ENCODE measurements around the gene KCNN2. TPM values are rescaled to one million over a fixed set of nuclear protein-coding genes. Genes with fewer than 3 reads are reported as not detected.

KCNN2 gene
- total RNA-seq, 1 experiment from 2014 or later = 0.17 TPM

GRCh38 chr5:114319821-114320220 is 42.0 kb upstream of the KCNN2 start:
- H3K4me1 ChIP-seq (ENCODE audit: insufficient read depth, low read length, poor library complexity, severe bottlenecking) = no peaks in the 10 kb centered on the region
- H3K9me3 ChIP-seq (ENCODE audit: low read depth, low read length, poor library complexity, severe bottlenecking) = no peaks in the 10 kb centered on the region
- BruUV-seq (replicated peaks) = no TSS peak
- CTCF ChIA-PET = no interaction called here
- H3K4me3 ChIP-seq (ENCODE audit: low read depth, low read length, poor library complexity, severe bottlenecking) = no peak overlapping the region
- H3K27ac ChIP-seq (ENCODE audit: low read depth, low read length, poor library complexity, severe bottlenecking) = no peak overlapping the region
- no peaks in the 10 kb centered on the region for H3K36me3 ChIP-seq (ENCODE audit: insufficient read depth, low read length, poor library complexity, severe bottlenecking)
- DNase-seq (ENCODE audit: low spot score) = no peak
- TF ChIP-seq EZH2 (IDR thresholded peaks at IDR 0.05; ENCODE audit: borderline replicate concordance, low read depth, low read length, poor library complexity, severe bottlenecking) (no peak), CTCF (conservative IDR thresholded peaks at IDR 0.05; ENCODE audit: low read depth, low read length) (no peak)
- intact Hi-C loops (cut with micrococcal nuclease; ENCODE audit: unreplicated experiment) = no loop called here
- POLR2A ChIA-PET (ENCODE audit: low non-redundant PET) = no interaction called here
- peaks cover 7% of the 10 kb centered on the region for H3K27me3 ChIP-seq (replicated peaks; ENCODE audit: insufficient read depth, low read depth, low read length, poor library complexity)

- ChIA-PET POLR2A (ENCODE audit: low non-redundant PET) (no interaction called here), CTCF (no interaction called here)
- Histone ChIP-seq H3K4me3 (ENCODE audit: low read depth, low read length, poor library complexity, severe bottlenecking) (no peak overlapping the region), H3K36me3 (ENCODE audit: insufficient read depth, low read length, poor library complexity, severe bottlenecking) (no peaks in the 10 kb centered on the region), H3K27ac (ENCODE audit: low read depth, low read length, poor library complexity, severe bottlenecking) (no peak overlapping the region), H3K9me3 (ENCODE audit: low read depth, low read length, poor library complexity, severe bottlenecking) (no peaks in the 10 kb centered on the region), H3K27me3 (replicated peaks; ENCODE audit: insufficient read depth, low read depth, low read length, poor library complexity) (peaks cover 7% of the 10 kb centered on the region), H3K4me1 (ENCODE audit: insufficient read depth, low read length, poor library complexity, severe bottlenecking) (no peaks in the 10 kb centered on the region)
- BruUV-seq (replicated peaks) = no TSS peak
- intact Hi-C loops (cut with micrococcal nuclease; ENCODE audit: unreplicated experiment) = no loop called here
- TF ChIP-seq EZH2 (IDR thresholded peaks at IDR 0.05; ENCODE audit: borderline replicate concordance, low read depth, low read length, poor library complexity, severe bottlenecking) = no peak
- TF ChIP-seq CTCF (conservative IDR thresholded peaks at IDR 0.05; ENCODE audit: low read depth, low read length) = no peak
- DNase-seq (ENCODE audit: low spot score) = no peak
These were observed 37.6 kb upstream of the KCNN2 start for GRCh38 chr5:114324282-114324681.

- no peak for TF ChIP-seq CTCF (conservative IDR thresholded peaks at IDR 0.05; ENCODE audit: low read depth, low read length)
- no peak for TF ChIP-seq EZH2 (IDR thresholded peaks at IDR 0.05; ENCODE audit: borderline replicate concordance, low read depth, low read length, poor library complexity, severe bottlenecking)
- ChIA-PET POLR2A (ENCODE audit: low non-redundant PET) (no interaction called here), CTCF (no interaction called here)
- Histone ChIP-seq H3K27ac (ENCODE audit: low read depth, low read length, poor library complexity, severe bottlenecking) (no peak overlapping the region), H3K4me1 (ENCODE audit: insufficient read depth, low read length, poor library complexity, severe bottlenecking) (no peaks in the 10 kb centered on the region), H3K27me3 (replicated peaks; ENCODE audit: insufficient read depth, low read depth, low read length, poor library complexity) (peaks cover 7% of the 10 kb centered on the region), H3K4me3 (ENCODE audit: low read depth, low read length, poor library complexity, severe bottlenecking) (no peak overlapping the region), H3K9me3 (ENCODE audit: low read depth, low read length, poor library complexity, severe bottlenecking) (no peaks in the 10 kb centered on the region), H3K36me3 (ENCODE audit: insufficient read depth, low read length, poor library complexity, severe bottlenecking) (no peaks in the 10 kb centered on the region)
- DNase-seq (ENCODE audit: low spot score) = no peak
- intact Hi-C loops (cut with micrococcal nuclease; ENCODE audit: unreplicated experiment) = no loop called here
- BruUV-seq (replicated peaks) = no TSS peak
These were observed 36.3 kb upstream of the KCNN2 start for GRCh38 chr5:114325541-114325940.
